DMS153 (cell line): ENCODE data around the gene CXCL1.

ENCODE experiments used
- DNase-seq: peaks from one replicate; lab custom pipeline; 2025; lab: John Stamatoyannopoulos, UW

CXCL1 gene

DNA sequence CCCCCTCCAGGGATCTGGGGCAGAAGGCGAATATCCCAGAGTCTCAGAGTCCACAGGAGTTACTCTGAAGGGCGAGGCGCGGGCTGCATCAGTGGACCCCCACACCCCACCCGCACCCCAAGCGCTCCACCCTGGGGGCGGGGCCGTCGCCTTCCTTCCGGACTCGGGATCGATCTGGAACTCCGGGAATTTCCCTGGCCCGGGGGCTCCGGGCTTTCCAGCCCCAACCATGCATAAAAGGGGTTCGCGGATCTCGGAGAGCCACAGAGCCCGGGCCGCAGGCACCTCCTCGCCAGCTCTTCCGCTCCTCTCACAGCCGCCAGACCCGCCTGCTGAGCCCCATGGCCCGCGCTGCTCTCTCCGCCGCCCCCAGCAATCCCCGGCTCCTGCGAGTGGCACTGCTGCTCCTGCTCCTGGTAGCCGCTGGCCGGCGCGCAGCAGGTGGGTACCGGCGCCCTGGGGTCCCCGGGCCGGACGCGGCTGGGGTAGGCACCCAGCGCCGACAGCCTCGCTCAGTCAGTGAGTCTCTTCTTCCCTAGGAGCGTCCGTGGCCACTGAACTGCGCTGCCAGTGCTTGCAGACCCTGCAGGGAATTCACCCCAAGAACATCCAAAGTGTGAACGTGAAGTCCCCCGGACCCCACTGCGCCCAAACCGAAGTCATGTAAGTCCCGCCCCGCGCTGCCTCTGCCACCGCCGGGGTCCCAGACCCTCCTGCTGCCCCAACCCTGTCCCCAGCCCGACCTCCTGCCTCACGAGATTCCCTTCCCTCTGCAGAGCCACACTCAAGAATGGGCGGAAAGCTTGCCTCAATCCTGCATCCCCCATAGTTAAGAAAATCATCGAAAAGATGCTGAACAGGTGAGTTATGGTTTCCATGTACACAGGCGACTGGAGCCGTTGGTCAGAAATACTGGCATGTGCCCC is at the start of gene CXCL1:
Gene CXCL1, plus strand, starts transcription at position 264 of the 926 bp plus-strand sequence. Its CDS starts 78 bp downstream, at position 342.
- no peak for DNase-seq

DNA sequence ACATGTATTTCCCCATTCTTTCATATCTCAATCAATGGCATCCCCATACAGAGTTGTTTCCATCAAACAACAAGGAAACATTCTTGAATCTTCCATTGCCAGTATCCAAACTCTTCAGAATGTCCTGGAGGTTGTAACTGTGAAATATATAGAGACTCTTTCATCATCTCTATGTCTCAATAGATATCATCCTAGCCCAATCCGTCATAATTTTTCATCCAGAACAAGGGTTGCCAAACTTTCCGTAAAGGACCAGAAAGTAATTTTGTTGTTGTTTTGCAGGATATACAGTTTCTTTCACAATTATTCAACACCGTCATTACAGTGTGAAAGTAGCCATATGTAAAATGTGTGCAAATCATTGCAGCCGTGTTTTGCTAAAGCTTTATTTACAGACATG is 47.9 kb upstream of the CXCL1 start:
- no peak for DNase-seq

DNA sequence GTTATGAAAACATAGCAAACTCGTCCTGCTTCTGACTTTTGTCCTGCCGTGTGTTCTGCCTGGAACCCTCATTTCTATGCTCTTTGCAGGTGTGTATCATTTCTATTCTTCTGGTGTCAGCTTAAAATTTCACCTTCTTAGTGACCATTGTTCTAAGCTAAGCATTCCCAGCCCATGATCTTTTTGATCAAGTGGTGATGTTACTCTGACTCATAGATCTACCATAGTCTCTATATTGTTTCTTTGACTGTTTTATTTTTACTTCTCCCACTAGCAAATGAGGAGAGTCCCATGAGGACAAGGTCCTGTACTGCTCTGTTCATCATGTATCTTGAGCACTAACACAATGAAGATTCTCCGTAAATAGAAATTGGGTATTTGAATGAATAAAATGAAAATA is 46.8 kb upstream of the CXCL1 start:
- no peak for DNase-seq

DNA sequence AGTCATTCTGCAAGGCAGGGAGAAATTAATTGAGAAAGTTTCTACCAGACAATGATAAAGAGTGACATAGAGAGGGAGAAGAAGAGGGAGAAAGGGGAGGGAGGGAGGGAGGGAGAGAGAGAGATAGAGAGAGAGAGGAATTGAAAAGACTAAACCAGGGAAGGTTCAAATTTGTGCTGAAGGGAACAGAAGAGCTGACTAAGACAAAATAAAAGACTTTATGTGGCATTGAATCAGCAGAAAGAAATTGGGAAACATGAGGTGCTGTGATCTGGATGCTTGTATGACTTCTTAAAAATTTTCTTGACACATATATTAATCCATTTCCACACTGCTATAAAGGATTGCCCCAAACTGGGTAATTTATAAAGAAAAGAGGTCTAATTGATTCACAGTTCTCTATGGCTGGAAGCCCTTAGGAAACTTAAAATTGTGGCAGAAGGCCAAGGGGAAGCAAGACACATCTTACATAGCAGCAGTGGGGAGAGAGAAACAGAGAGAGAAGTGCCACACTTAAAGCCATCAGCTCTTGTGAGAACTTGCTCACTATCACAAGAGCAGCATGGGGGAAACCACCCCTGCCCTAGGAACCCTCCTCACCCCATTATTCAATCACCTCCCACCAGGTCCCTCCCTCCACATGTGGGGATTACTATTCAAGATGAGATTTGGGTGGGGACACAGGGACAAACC is 46.2 kb upstream of the CXCL1 start:
- no peak for DNase-seq

DNA sequence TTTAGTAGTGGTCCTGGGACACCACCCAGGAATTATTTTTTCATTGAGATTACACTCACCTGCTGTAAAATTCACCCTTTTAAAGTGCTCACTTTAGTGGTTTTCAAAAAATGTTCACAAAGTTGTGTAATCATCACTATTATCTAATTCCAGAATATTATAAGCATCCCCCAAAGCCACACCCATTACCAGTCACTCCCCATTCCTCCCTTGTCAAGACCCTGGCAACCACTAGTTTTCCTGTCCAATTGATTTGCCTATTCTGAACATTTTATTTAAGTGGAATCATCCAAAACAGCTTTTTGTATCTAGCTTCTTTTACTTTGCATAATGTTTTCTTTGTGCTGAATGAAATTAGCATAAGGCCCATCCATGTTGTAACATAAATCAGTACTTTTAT is 45.4 kb upstream of the CXCL1 start:
- no peak for DNase-seq

DNA sequence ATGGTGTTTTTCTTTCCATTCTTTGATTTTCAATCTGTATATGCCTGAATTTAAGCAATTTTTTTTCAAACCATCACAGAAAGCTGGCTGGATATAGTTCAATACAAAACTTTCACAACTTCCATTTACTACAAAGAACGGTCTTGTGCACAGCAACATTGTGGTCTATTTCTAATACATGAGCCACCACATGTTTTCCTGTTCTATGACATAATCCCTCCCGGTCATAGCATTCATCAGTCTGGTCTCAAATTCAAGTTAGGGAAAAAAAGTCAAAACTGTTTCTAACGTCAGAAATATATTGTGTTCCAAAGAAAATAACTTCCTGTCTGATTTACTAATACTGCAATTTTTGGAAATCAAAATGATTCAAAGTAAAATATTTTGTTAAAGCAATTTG is 40.2 kb upstream of the CXCL1 start:
- no peak for DNase-seq

DNA sequence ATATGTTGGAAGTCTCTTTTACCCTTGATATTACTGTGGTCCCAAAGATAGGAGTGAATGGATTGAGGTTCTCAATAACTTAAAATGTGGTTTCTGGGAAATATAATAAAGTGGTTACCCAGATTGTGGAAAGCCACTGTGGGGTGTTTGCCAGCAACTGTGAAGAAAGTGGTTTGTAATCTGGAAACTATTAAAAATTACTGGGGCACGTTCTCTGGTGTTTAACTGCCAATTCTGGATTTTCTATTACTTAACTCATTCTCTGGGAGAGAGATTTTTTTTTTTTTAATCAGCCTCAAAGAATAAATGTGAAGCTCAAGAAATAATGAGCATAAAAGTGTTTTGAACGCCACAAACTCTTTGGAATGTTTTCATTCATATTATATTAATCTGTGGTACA is 37.6 kb upstream of the CXCL1 start:
- DNase-seq, result no peak

DNA sequence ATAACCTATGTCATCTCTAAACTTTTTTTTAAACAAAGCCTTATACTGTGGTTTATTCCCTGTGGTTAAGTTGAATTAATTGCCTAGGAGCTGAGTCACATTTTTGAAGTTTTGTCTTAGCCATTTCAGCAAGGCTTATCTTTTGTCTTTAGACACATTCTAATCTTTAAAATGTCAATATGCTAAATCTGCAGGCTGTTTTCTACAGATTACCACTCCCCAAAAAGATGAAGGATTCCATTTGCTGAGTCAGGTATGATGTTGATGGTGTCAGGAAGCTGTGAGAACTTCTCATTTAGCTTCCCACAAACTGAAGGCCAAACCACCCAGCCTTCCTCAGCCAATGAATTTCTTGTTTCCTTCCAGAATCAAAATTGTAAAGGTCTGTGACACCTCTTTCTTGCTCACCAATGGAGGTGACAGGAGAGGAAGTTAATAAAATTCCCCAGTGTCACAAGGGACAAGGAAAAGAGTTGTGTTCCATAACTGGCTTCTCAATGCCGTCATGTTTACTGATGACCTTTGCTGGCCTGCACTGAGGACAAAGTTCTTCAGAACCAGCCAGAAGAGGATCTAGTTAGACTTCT is 36.4 kb upstream of the CXCL1 start:
- DNase-seq, result no peak

DNA sequence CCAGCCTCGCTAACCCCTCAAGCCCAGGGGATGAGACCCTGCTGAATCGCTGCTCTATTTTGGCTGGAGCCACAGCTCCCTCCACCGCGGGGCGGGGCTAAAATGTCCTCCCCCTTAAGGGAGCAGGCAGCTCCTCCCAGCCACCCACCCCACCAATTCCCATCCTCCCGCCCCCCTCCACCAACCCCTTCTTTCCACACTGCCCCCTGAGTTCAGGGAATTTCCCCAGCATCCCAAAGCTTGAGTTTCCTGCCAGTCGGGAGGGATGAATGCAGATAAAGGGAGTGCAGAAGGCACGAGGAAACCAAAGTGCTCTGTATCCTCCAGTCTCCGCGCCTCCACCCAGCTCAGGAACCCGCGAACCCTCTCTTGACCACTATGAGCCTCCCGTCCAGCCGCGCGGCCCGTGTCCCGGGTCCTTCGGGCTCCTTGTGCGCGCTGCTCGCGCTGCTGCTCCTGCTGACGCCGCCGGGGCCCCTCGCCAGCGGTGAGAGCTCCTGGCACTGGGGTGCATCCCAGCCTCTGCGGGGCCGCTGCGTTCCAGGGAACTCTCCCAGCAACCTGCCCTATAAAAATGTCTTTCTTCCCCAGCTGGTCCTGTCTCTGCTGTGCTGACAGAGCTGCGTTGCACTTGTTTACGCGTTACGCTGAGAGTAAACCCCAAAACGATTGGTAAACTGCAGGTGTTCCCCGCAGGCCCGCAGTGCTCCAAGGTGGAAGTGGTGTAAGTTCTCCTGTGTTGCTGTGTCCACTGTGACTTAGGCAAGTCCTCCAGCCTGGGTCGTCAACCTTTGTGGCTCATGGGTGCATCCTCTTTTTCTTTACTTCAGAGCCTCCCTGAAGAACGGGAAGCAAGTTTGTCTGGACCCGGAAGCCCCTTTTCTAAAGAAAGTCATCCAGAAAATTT is 32.6 kb upstream of the CXCL1 start, which contains the start of gene CXCL6:
Gene CXCL6, plus strand, starts transcription at position 306 of the 907 bp plus-strand sequence. Its CDS starts 73 bp downstream, at position 379.
- DNase-seq, result no peak

DNA sequence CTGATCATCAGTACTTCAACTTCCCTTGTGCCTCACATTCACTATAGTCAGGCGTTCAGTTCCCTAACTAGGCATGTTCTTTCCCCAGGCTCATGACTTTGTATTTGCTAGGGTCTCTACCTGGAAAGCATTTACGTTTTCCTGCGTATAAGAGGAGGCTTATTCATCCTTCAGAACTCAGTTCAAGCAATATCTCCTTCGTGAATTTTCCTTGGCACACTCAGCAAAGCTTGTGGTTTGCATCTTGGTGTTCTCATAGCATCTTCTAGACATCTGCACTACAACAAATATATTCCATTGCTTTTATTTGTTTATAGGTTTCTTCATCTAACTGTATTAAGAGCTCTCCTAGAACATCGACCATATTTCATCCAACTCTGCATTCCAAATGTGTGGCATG is 30.1 kb upstream of the CXCL1 start:
- no peak for DNase-seq

DNA sequence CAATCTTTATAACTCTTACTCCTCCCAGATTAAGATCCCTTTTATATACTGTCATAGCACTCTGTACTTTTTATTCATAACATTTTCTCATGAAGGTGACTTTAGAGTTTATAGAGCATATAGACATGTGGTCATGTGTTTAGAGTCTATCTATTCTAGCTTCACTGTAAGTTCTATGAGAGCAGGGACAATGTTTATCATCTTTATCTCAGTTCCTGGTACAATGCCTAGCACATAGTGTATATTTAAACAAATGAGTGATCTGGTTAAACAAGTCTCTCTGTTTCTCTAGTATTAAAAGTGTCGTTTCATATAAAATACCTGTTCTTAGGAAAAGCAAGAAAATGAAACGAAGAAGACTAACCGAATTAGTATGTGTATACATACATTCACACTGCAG is 29.5 kb upstream of the CXCL1 start:
- DNase-seq, result no peak

DNA sequence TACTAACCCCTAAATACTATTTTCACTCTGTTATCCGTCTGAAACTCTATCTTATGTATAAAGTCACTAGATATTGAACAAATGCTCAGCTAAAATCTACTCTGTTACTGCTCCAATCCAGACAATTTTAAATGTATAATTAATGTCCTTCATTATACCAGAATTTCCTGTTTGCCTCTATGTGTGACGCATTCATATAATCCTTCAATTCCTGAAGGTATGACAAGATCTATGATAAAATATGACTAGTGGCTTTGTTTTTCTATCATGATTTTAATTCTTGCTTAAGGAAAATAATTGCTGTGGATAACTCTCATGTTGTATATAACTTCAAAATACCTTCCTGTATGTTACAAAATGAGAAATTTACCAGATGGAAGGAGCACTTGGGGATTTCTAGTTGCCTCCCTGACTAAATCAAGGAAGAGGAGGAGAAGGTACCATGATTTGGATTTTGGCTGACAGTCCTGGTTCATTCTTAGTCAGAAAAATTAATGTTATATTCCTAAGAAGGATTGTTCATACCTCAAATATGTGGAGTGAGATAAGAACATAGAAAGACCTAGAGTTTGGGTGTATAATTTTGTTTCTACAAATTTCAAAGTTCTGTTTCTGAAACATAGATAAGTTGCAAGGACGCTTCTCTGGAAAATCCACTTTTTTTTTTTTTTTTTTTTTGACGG is 27.8 kb upstream of the CXCL1 start:
- DNase-seq, result no peak

DNA sequence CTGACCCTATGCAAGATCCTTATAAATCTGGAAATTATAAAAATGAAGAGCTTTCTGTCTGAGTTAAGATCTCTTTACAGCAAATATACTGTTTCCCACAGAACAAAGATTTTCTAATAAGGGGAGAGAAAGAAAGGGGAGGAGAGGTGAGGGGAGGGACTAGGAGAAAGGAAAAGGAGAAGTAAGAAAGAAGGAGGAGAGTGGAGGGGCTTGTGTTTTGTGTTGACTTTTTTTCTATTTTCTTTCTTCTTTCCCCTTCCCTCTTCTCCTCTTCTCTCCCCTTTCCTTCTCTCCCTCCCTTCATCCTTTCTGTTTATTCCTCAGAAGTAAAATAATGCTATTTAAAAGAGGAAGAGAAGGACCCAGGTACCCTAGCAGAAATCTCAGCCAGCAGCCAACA is 26.5 kb upstream of the CXCL1 start:
- no peak for DNase-seq

DNA sequence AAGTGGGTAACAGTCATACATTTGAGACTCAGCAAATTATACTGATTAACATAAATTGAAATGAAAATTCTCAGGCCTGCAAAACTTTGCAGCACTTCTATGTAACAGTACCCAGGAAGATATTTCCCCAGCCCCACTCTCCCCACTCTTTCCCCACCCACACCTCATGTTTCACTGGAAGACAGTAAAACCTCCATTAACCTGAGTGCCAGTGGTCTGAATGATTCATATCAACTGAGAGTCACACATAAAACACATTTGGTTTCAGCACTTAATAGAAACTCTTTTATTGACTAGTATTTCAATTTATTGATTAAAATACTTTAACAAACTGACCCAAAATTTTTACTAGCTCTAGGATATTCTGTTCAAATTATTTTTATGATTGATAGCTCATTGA is 25.8 kb upstream of the CXCL1 start:
- DNase-seq, result no peak

DNA sequence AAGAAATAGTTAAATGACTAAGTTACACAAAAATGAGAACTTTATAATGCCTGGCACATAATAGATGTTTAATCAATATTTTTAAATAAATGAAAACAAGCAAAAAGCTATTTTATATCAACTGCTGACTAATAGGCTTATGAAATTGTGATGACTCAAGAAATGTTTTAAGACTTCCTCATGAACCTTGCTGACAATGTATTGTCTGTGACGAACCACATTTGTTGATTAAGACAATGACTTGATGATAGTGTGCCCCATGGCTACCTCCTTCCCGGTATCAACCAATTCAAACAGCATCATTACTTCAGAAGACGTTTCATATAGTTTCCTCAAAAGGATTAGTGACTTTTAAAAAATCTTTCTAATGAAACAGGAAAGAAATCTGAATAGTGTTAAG is 24.8 kb upstream of the CXCL1 start:
- DNase-seq, result no peak

DNA sequence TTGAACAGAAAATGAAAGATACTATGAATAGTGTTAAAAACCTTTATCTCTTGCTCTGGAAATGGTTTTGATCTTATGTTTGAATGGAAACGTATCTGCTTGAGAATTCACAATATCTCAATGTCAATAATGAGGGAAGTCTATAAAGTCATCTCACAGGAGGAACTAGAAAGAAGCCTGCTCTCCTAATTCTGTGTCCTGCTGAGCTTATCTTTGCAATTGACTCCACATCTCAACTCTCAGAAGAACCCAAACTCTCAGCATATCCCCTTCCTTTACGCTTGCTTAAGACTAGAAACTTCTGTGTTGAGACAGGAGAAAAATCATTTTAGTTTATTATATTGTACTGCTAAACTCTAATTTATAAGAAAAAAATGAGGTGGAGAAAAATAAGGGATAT is 24.4 kb upstream of the CXCL1 start:
- DNase-seq, result no peak

DNA sequence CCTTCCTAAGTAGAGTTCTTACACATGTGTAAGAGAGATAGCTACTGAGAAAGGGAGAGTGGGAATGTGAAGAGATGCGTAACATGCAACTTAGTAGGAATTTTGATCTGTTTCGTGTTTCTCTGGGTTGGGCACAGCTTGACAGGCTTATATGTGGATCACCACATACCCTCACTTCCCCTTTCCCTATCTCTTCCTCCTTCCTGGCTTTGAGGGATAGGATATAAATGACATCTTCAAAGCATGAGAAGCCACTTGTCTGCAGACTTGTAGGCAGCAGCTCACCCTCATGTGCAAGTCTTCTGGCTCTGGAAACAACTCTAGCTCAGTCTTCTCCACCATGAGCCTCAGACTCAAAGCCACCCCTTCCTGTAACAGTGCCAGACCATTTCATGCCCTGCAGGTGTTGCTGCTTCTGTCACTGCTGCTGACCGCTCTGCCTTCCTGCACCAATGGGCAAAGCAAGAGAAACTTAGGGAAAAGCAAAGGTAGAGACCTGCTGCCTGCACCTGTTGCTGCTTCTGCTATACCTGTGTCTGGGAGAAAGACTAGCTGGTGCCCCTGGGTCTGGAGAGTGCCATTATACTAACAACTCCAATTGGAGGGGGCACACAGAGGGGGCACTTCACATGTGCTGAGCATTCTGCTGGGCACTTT is 21.5 kb upstream of the CXCL1 start:
- no peak for DNase-seq

DNA sequence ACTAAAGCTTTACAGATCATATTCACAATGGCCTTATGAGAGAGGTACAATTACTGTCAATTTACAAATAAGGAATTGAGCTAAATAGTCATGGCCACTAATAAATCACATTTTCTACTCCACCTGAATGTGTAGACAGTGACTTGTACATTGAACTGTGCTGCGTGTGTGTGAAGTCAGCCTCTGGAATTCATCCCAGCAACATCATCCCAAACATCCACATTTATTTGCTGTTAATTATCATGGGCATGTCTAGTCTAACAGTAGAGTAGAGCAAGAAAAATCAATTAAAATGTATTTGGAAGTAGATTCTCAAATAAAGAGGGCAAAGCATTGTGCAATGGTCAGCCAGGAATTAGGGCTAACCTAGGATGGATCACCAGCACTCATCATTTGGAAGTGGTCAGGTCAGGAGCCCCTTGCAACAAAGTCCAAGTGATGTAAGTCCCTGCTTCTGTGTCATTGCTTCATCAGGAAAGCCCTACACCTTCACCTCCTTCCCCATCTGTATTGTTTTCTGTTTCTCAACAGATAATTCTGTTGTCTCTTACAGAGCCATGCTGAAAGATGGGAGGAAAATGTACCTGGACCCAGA is 20.9 kb upstream of the CXCL1 start:
- no peak for DNase-seq

DNA sequence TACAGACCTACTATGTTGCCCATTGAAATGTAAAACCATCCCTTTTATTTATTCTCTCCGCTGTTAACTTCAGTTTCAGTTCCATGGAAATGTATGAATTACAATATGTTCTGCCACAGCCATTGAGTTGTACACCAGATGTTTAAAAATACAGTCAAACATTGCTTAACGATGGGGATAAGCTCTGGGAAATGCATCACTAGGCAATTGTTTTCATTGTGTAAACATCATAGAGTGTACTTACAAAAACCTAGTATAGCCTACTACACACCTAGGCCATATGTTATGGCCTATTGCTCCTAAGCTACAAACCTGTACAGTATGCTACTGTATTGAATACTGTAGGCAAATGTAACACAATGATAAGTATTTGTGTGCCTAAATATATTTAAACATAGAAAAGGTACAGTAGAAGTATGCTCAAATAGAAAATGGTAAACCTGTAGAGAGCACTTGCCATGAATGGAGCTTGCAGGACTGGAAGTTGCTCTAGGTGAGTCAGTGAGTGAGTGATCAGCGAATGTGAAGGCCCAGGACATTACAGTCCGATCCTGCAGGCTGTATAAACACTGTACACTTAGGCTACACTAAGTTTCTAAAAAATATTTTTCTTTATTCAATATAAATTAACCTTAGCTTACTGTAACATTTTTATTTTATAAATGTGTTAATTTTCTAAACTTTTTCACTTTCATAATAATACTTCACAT is 18.8 kb upstream of the CXCL1 start:
- DNase-seq, result peak; percentile 74

DNA sequence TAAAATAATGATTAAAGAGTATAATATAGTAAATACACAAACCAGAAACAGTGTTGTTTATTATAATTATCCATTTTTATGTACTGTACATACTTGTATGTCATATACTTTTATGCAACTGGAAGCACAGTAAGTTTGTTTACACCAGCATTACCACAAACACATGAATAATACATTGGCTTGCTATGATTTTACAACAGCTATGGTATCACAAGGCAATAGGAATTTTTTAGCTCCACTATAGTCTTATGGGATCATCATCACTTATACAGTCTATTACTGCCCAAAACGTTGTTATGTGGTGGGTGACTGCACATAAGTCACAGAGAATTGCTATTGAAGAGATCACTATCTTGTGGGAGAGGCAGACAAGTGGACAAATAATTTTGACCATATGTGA is 17.9 kb upstream of the CXCL1 start:
- DNase-seq, result no peak
